ENCODE results near the gene IMMP1L.
"Not testable (repeated sequence)": the region's sequence is repeated elsewhere in the genome, so short reads cannot be mapped to it uniquely, and the experiment has no call there.

DNA sequence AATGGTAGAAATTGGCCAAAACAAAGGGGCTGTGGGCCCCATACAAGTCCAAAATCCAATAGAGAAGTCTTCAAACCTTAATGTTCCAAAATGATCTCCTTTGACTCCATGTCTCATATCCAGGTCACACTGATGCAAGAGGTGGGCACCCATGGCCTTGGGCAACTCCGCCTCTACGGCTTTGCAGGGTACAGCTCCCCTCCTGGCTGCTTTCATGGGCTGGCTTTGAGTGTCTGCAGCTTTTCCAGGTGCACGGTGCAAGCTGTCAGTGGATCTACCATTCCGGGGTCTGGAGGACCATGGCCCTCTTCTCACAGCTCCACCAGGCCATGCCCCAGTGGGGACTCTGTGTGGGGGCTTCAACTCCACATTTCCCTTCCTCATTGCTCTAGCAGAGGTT, 15.7 kb downstream of the IMMP1L start:
- TF ChIP-seq, protein P1, sequence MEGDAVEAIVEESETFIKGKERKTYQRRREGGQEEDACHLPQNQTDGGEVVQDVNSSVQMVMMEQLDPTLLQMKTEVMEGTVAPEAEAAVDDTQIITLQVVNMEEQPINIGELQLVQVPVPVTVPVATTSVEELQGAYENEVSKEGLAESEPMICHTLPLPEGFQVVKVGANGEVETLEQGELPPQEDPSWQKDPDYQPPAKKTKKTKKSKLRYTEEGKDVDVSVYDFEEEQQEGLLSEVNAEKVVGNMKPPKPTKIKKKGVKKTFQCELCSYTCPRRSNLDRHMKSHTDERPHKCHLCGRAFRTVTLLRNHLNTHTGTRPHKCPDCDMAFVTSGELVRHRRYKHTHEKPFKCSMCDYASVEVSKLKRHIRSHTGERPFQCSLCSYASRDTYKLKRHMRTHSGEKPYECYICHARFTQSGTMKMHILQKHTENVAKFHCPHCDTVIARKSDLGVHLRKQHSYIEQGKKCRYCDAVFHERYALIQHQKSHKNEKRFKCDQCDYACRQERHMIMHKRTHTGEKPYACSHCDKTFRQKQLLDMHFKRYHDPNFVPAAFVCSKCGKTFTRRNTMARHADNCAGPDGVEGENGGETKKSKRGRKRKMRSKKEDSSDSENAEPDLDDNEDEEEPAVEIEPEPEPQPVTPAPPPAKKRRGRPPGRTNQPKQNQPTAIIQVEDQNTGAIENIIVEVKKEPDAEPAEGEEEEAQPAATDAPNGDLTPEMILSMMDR (optimal IDR thresholded peaks at IDR 0.05 in 1 of 3, IDR thresholded peaks at IDR 0.05 in 1 of 3, conservative IDR thresholded peaks at IDR 0.05 in 1 of 3; ENCODE audit: extremely low read depth in 1 of 3, insufficient read depth in 2 of 3, low read length in 3 of 3): not testable (repeated sequence)
- not testable (repeated sequence) for TF ChIP-seq EZH2 (IDR thresholded peaks at IDR 0.05; ENCODE audit: low read length)
